GM18858 (cell line): ENCODE results near the gene OR2T29.
"Not testable (repeated sequence)": the region's sequence is repeated elsewhere in the genome, so short reads cannot be mapped to it uniquely, and the experiment has no call there.

Experiments
- ATAC-seq: cut with Tn5 transposase; IDR thresholded peaks from one replicate; pipeline ENCODE4 v1.9.1; 2021; ENCODE audit not compliant: unreplicated experiment

OR2T29 gene

GRCh38 chr1:248562672-248563071, at the start of gene OR2T29:
TSS of gene OR2T29 (minus strand) at chr1:248562772. CDS start at chr1:248559491, 3,281 bp downstream.
- ATAC-seq, result not testable (repeated sequence)

GRCh38 chr1:248611883-248612414, 49.4 kb upstream of the OR2T29 start:
- no peak for ATAC-seq

GRCh38 chr1:248610301-248610700, 47.7 kb upstream of the OR2T29 start:
- ATAC-seq, result no peak

- no peak for ATAC-seq
Measured at GRCh38 chr1:248599396-248599795, 36.8 kb upstream of the OR2T29 start.

- no peak for ATAC-seq
Measured at GRCh38 chr1:248597589-248597988, 35.0 kb upstream of the OR2T29 start, which contains the start of gene OR2T10. TSS of gene OR2T10 (minus strand) at chr1:248597700. CDS start at chr1:248593768, 3,932 bp downstream.

GRCh38 chr1:248596615-248597014, 34.0 kb upstream of the OR2T29 start:
- ATAC-seq, result no peak

GRCh38 chr1:248593226-248593625, 30.7 kb upstream of the OR2T29 start:
- ATAC-seq, result no peak

- ATAC-seq, result no peak
Measured at GRCh38 chr1:248592655-248593054, 30.1 kb upstream of the OR2T29 start.

- no peak for ATAC-seq
Measured at GRCh38 chr1:248590055-248590454, 27.5 kb upstream of the OR2T29 start.

GRCh38 chr1:248589334-248589733, 26.8 kb upstream of the OR2T29 start:
- ATAC-seq, result no peak

GRCh38 chr1:248585266-248585665, 22.7 kb upstream of the OR2T29 start:
- no peak for ATAC-seq

GRCh38 chr1:248576260-248576980, 13.8 kb upstream of the OR2T29 start:
- no peak for ATAC-seq

- not testable (repeated sequence) for ATAC-seq
Measured at GRCh38 chr1:248574657-248575056, 12.1 kb upstream of the OR2T29 start, which contains the start of gene OR2T34. TSS of gene OR2T34 (minus strand) at chr1:248574757. CDS start at chr1:248574757, 0 bp downstream.

- ATAC-seq, result not testable (repeated sequence)
Measured at GRCh38 chr1:248573856-248574255, 11.3 kb upstream of the OR2T29 start.

GRCh38 chr1:248572049-248572448, 9.5 kb upstream of the OR2T29 start:
- ATAC-seq, result peak; percentile 89

- not testable (repeated sequence) for ATAC-seq
Measured at GRCh38 chr1:248570811-248571210, 8.2 kb upstream of the OR2T29 start.

GRCh38 chr1:248569049-248569448, 6.5 kb upstream of the OR2T29 start:
- ATAC-seq, result not testable (repeated sequence)

- ATAC-seq, result not testable (repeated sequence)
Measured at GRCh38 chr1:248565530-248566373, 3.2 kb upstream of the OR2T29 start.

GRCh38 chr1:248551027-248551426, 11.5 kb downstream of the OR2T29 start:
- ATAC-seq, result not testable (repeated sequence)

GRCh38 chr1:248547383-248547782, 15.2 kb downstream of the OR2T29 start:
- not testable (repeated sequence) for ATAC-seq

- ATAC-seq, result peak; percentile 44
Measured at GRCh38 chr1:248537449-248537848, 25.1 kb downstream of the OR2T29 start.
